Measurements from ENCODE around the gene VPS54.
A peak's percentile ranks its signal among the peaks of the same experiment; 100 is the strongest.

Gene VPS54

DNA sequence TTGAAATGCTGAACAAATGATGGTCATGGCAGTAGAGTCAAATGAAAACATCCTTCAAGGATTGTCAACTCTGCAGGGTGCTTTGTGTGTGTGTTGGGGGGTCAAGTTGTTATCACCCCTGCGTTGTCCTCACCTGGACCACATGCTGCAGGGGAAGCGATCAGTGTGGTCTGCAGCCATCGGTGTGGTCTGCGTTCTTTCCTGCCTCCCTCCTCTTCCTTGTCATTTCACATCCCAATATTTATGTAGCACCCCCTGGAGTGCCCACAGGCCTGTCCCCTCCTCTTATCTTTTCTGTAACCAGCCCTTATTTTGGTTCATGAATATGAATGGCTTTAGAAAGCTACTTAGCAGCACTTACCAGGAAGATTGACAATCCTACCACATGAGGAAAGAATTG lies 138.6 kb downstream of the VPS54 start:
- DNase-seq (ENCODE audit: low read depth in 2 of 2), result no peak
- TF ChIP-seq CTCF (IDR thresholded peaks at IDR 0.05; ENCODE audit: low read depth, low read length), result no peak
- no peak overlapping the region for H3K4me3 ChIP-seq (replicated peaks in 1 of 2; ENCODE audit: low read depth in 2 of 2, low read length in 2 of 2)

DNA sequence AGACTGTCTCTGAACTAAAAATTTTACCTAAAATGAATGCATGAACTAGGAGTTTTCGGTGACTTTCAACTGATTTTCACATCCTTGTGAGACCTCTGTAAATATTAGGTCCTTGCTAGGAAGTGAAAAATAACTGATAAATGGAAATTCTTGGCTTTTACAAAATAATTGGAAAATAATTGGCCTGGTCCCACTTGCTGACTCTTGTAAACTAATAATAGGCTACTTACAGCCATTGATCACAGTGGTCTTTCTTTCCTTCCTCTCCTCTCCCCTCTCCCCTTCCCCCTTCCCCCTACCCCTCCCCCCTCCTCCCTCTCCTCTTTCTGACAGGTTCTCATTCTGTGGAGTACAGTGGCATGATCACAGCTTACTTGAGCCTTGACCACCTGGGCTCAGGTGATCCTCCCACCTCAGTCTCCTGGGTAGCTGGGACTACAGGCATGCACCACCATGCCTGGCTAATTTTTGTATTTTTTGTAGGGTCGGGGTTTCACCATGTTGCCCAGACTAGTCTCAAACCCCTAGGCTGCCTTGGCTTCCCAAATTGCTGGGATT lies 139.3 kb downstream of the VPS54 start:
- DNase-seq (ENCODE audit: low read depth in 2 of 2), result no peak
- no peak for TF ChIP-seq CTCF (IDR thresholded peaks at IDR 0.05; ENCODE audit: low read depth, low read length)
- H3K4me3 ChIP-seq (replicated peaks in 1 of 2; ENCODE audit: low read depth in 2 of 2, low read length in 2 of 2), result no peak overlapping the region

- no peak for DNase-seq (ENCODE audit: low read depth in 2 of 2)
- H3K4me3 ChIP-seq (replicated peaks in 1 of 2; ENCODE audit: low read depth in 2 of 2, low read length in 2 of 2), result no peak overlapping the region
- no peak for TF ChIP-seq CTCF (IDR thresholded peaks at IDR 0.05; ENCODE audit: low read depth, low read length)
These were observed 140.7 kb downstream of the VPS54 start for GRCh38 chr2:63878486-63878885.

DNA sequence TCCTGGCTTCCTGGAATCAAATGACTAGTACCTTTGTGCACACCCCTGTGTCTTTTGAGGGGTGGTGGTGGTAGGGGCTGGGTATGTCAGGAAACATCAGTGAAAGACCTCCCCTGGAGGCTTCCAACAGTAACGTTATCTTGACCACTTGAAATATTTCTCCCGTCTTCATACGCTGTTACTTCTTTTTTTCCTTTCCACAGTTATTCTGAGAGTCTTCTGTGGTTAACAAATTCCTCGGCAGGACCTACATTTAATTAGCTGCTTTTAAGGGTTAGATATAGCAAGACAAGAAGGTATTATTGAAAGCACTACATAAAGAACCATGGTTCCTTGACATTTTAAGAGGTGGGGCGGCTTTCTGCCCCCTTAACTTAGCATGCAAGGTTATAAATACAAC lies 142.9 kb downstream of the VPS54 start:
- DNase-seq (ENCODE audit: low read depth in 2 of 2), result no peak
- no peak for TF ChIP-seq CTCF (IDR thresholded peaks at IDR 0.05; ENCODE audit: low read depth, low read length)
- no peak overlapping the region for H3K4me3 ChIP-seq (replicated peaks in 1 of 2; ENCODE audit: low read depth in 2 of 2, low read length in 2 of 2)

- DNase-seq (ENCODE audit: low read depth in 2 of 2), result no peak
- TF ChIP-seq CTCF (IDR thresholded peaks at IDR 0.05; ENCODE audit: low read depth, low read length), result no peak
- no peak overlapping the region for H3K4me3 ChIP-seq (replicated peaks in 1 of 2; ENCODE audit: low read depth in 2 of 2, low read length in 2 of 2)
These were observed 143.5 kb downstream of the VPS54 start for GRCh38 chr2:63875559-63876245.

DNA sequence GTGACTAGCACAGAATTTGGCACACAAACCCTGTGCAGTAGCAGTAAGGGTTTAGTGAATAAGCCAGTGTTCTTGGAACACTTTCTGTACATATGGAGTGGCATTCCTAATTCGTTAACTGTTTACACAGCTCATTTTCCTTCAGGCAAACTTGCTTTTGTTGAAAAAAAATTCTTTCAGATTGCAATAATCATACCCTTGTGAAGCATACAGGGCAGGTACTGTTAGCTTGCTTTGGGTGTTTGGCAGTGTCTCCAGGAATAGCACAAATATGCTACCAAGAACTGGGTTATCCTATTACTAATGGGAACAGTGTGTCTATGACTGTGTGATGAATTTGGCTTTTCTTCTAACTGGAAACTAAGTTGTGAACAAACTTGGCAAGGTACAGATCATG lies 144.1 kb downstream of the VPS54 start:
- peak in 1 of 2 donors; percentile 29 for DNase-seq (ENCODE audit: low read depth in 2 of 2)
- TF ChIP-seq CTCF (IDR thresholded peaks at IDR 0.05; ENCODE audit: low read depth, low read length), result no peak
- no peak overlapping the region for H3K4me3 ChIP-seq (replicated peaks in 1 of 2; ENCODE audit: low read depth in 2 of 2, low read length in 2 of 2)
